ENCODE results near the gene GYPE. TPM values are rescaled to one million over a fixed set of nuclear protein-coding genes. Genes with fewer than 3 reads are reported as not detected.
"Not testable (repeated sequence)": the region's sequence is repeated elsewhere in the genome, so short reads cannot be mapped to it uniquely, and the experiment has no call there.

Gene GYPE
- total and polyA plus RNA-seq, 2 of the 13 experiments (the other 11 are each of a cell fraction or from before 2014, with no cell fraction given), result not detected

- ATAC-seq, result no peak
- no peaks in the 10 kb centered on the region for H3K27me3 ChIP-seq (ENCODE audit: control insufficient read depth in 1 of 2, insufficient read depth in 2 of 2, low read length in 2 of 2)
- POLR2A ChIA-PET, result no interaction called here
- no peak overlapping the region for H2AFZ ChIP-seq (ENCODE audit: low read length)
- H3K4me1 ChIP-seq (ENCODE audit: insufficient read depth, low read length), result no peaks in the 10 kb centered on the region
- no peak overlapping the region for H3K9ac ChIP-seq (ENCODE audit: insufficient read depth, low read depth, low read length)
- no TSS peak for BruUV-seq (replicated peaks)
- no peaks in the 10 kb centered on the region for H4K20me1 ChIP-seq (ENCODE audit: insufficient read depth, low read length)
- in situ Hi-C loops (cut with HindIII; ENCODE audit: extremely low pct_ligation_motif_present, low pct_unique_long_range_greater_than_20kb), result no loop called here
- no peak overlapping the region for H3K4me2 ChIP-seq (ENCODE audit: low read depth, low read length)
- WGBS (ENCODE audit: low lambda C conversion rate), result 0% methylated on average over 1 of the region's 1 CpG
- no peak overlapping the region for H3K27ac ChIP-seq (ENCODE audit: extremely low read length, insufficient read depth, low read length)
- no peaks in the 10 kb centered on the region for H3K79me2 ChIP-seq (ENCODE audit: insufficient read depth, low read length)
- FAIRE-seq, result no peak
- no peaks in the 10 kb centered on the region for H3K9me3 ChIP-seq (ENCODE audit: low read length)
- DNase-seq (ENCODE audit: low spot score), result no peak
- no peak for TF ChIP-seq ZGPAT (CRISPR knock-in tag; IDR thresholded peaks at IDR 0.05)
- TF ChIP-seq ZFP37 (CRISPR knock-in tag; IDR thresholded peaks at IDR 0.05; ENCODE audit: borderline replicate concordance), result no peak
- CTCF ChIA-PET (ENCODE audit: low intra/inter-chr PET ratio, low total read pairs), result no interaction called here
- intact Hi-C loops (cut with micrococcal nuclease; ENCODE audit: unreplicated experiment), result no loop called here
- H3K36me3 ChIP-seq (replicated peaks in 1 of 2; ENCODE audit: control insufficient read depth in 1 of 2, insufficient read depth in 2 of 2, low read length in 2 of 2), result no peaks in the 10 kb centered on the region
- H3K4me3 ChIP-seq (replicated peaks in 1 of 3; ENCODE audit: insufficient read depth in 1 of 3, low read depth in 2 of 3, low read length in 3 of 3), result no peak overlapping the region
Observed at GRCh38 chr4:143858456-143858855, 46.9 kb downstream of the GYPE start.

DNA sequence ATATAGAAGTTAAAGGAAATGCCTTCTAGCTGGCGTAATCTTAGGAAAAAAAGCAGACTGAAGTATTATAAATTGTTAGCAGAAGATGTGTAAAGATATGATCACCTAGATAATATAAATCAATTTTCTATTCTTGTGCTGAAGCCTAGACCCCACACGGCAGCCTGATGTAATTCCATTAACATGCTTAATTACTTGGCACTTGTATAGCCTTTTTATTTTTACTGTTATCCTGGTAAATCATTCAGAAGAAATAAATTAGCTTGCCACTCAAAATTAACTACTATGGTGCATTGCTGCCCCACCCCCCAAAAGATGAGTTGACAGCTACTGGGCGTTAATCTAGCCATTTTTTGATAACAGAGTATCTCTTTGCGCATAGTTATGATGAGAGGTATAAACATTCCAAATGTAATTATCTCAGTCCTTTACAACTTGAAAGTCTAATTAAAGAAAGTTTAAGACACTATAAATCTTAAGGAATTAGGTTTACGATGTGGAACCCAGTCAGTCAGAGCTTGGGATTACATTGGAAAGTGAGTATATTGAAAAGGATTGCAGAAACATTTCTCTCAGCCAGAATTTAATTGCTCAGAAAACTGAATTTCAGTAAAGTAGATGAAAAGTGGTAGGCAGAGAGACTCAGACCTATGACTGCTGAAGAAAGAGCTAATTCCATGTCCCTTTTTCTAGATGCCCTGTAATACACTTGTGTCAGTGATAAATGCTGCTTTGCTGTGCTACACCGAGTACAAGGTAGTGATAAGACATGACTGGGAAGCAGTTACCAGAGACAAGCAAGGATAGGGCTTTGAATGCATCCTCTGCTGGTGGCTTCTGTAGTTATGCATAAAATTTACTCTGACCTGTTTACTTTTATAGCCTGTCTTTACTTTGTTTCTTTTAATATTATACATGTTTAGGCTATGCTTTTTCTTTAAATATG is 47.7 kb downstream of the GYPE start:
- WGBS (ENCODE audit: low lambda C conversion rate), result 21% methylated on average over 6 of the region's 6 CpGs
- ATAC-seq; H2AFZ ChIP-seq (ENCODE audit: low read length); in situ Hi-C loops (cut with HindIII; ENCODE audit: extremely low pct_ligation_motif_present, low pct_unique_long_range_greater_than_20kb); DNase-seq (ENCODE audit: low spot score); H4K20me1 ChIP-seq (ENCODE audit: insufficient read depth, low read length); H3K27me3 ChIP-seq (ENCODE audit: control insufficient read depth in 1 of 2, insufficient read depth in 2 of 2, low read length in 2 of 2); H3K9ac ChIP-seq (ENCODE audit: insufficient read depth, low read depth, low read length); H3K9me3 ChIP-seq (ENCODE audit: low read length); CTCF ChIA-PET (ENCODE audit: low intra/inter-chr PET ratio, low total read pairs); POLR2A ChIA-PET; H3K4me2 ChIP-seq (ENCODE audit: low read depth, low read length); H3K36me3 ChIP-seq (replicated peaks in 1 of 2; ENCODE audit: control insufficient read depth in 1 of 2, insufficient read depth in 2 of 2, low read length in 2 of 2); BruUV-seq (replicated peaks); FAIRE-seq; H3K79me2 ChIP-seq (ENCODE audit: insufficient read depth, low read length); H3K27ac ChIP-seq (ENCODE audit: extremely low read length, insufficient read depth, low read length); intact Hi-C loops (cut with micrococcal nuclease; ENCODE audit: unreplicated experiment); H3K4me3 ChIP-seq (replicated peaks in 1 of 3; ENCODE audit: insufficient read depth in 1 of 3, low read depth in 2 of 3, low read length in 3 of 3); H3K4me1 ChIP-seq (ENCODE audit: insufficient read depth, low read length): not testable (repeated sequence)

DNA sequence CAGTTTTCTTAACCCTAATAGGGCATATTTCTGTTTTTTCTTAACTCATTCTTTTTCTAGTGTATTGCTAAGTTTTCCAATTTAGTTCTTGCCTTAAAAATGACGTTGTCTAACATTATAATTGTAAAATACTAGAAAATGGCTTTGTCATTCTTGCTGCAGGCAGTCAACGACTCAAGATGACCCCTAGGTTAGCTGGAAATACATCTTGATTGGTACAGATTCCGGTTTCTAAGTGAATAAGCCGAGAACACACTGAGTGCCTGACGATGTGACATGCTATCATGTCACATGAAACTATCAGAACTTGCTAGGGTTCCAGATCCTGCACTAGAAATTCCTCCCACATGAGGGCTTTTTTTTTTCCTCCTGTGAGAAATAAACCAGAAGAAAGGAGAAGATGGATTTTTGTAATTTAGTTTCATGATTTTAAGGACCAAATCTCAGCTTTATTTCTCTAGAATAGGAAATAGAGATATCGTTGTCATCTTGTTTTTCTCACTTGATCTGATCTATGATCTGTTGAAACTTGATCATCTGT is 49.3 kb downstream of the GYPE start:
- H3K27me3 ChIP-seq (ENCODE audit: control insufficient read depth in 1 of 2, insufficient read depth in 2 of 2, low read length in 2 of 2); FAIRE-seq; BruUV-seq (replicated peaks); intact Hi-C loops (cut with micrococcal nuclease; ENCODE audit: unreplicated experiment); H3K9ac ChIP-seq (ENCODE audit: insufficient read depth, low read depth, low read length); H4K20me1 ChIP-seq (ENCODE audit: insufficient read depth, low read length); H3K4me1 ChIP-seq (ENCODE audit: insufficient read depth, low read length); DNase-seq (ENCODE audit: low spot score); ATAC-seq; H3K79me2 ChIP-seq (ENCODE audit: insufficient read depth, low read length); H3K27ac ChIP-seq (ENCODE audit: extremely low read length, insufficient read depth, low read length); H3K9me3 ChIP-seq (ENCODE audit: low read length); H3K4me3 ChIP-seq (replicated peaks in 1 of 3; ENCODE audit: insufficient read depth in 1 of 3, low read depth in 2 of 3, low read length in 3 of 3); H2AFZ ChIP-seq (ENCODE audit: low read length); H3K36me3 ChIP-seq (replicated peaks in 1 of 2; ENCODE audit: control insufficient read depth in 1 of 2, insufficient read depth in 2 of 2, low read length in 2 of 2); POLR2A ChIA-PET; H3K4me2 ChIP-seq (ENCODE audit: low read depth, low read length); CTCF ChIA-PET (ENCODE audit: low intra/inter-chr PET ratio, low total read pairs); in situ Hi-C loops (cut with HindIII; ENCODE audit: extremely low pct_ligation_motif_present, low pct_unique_long_range_greater_than_20kb): not testable (repeated sequence)
- 0% methylated on average over 6 of the region's 6 CpGs for WGBS (ENCODE audit: low lambda C conversion rate)

DNA sequence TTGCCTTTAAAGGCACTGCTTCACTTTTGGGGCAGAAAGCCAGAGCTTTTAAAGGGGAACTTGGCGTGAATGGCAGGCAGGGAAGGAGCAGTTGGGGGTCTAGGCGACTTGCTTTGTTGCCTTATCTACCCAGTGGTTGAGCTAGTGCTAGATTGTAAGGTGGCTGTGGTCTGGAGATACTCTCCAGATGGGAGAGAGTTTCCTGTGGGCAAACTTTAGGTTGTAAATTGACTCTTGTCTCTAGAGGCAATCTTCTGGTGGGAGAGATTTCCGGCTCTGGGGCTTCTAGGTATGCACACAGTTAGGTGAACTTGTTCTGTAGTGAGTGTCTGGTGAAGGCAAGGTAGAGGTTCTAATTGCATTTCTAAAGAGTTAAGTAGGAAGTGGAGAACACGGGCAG is 50.7 kb downstream of the GYPE start:
- H3K79me2 ChIP-seq (ENCODE audit: insufficient read depth, low read length); H3K4me3 ChIP-seq (replicated peaks in 1 of 3; ENCODE audit: insufficient read depth in 1 of 3, low read depth in 2 of 3, low read length in 3 of 3); H4K20me1 ChIP-seq (ENCODE audit: insufficient read depth, low read length); H3K27ac ChIP-seq (ENCODE audit: extremely low read length, insufficient read depth, low read length); ATAC-seq; CTCF ChIA-PET (ENCODE audit: low intra/inter-chr PET ratio, low total read pairs); H2AFZ ChIP-seq (ENCODE audit: low read length); BruUV-seq (replicated peaks); H3K4me2 ChIP-seq (ENCODE audit: low read depth, low read length); H3K27me3 ChIP-seq (ENCODE audit: control insufficient read depth in 1 of 2, insufficient read depth in 2 of 2, low read length in 2 of 2); H3K36me3 ChIP-seq (replicated peaks in 1 of 2; ENCODE audit: control insufficient read depth in 1 of 2, insufficient read depth in 2 of 2, low read length in 2 of 2); POLR2A ChIA-PET; in situ Hi-C loops (cut with HindIII; ENCODE audit: extremely low pct_ligation_motif_present, low pct_unique_long_range_greater_than_20kb); intact Hi-C loops (cut with micrococcal nuclease; ENCODE audit: unreplicated experiment); H3K9ac ChIP-seq (ENCODE audit: insufficient read depth, low read depth, low read length); H3K4me1 ChIP-seq (ENCODE audit: insufficient read depth, low read length); DNase-seq (ENCODE audit: low spot score); H3K9me3 ChIP-seq (ENCODE audit: low read length); FAIRE-seq: not testable (repeated sequence)
- WGBS (ENCODE audit: low lambda C conversion rate), result 14% methylated on average over 4 of the region's 4 CpGs
